Measurements from ENCODE around the gene SYNDIG1L. TPM values are rescaled to one million over a fixed set of nuclear protein-coding genes. Genes with fewer than 3 reads are reported as not detected.

SYNDIG1L gene
- total RNA-seq, 1 experiment from 2014 or later, result not detected

- Histone ChIP-seq H3K4me3 (replicated peaks in 1 of 2; ENCODE audit: low read depth in 1 of 2, low read length in 2 of 2) (no peak overlapping the region), H3K79me2 (ENCODE audit: insufficient read depth, low read length) (no peaks in the 10 kb centered on the region), H3K9me3 (ENCODE audit: control insufficient read depth in 1 of 2, insufficient read depth in 1 of 2, low read depth in 1 of 2, low read length in 2 of 2) (no peaks in the 10 kb centered on the region), H4K20me1 (ENCODE audit: insufficient read depth) (no peaks in the 10 kb centered on the region), H3K27ac (ENCODE audit: low read depth, low read length) (no peak overlapping the region), H3K9me2 (ENCODE audit: insufficient read depth) (no peaks in the 10 kb centered on the region), H3K27me3 (ENCODE audit: insufficient read depth, low read length) (peaks cover 4% of the 10 kb centered on the region; the same call in 1 of the 2 replicates), H3K4me1 (ENCODE audit: control insufficient read depth in 1 of 2, insufficient read depth in 2 of 2, low read length in 2 of 2) (no peaks in the 10 kb centered on the region), H3K36me3 (ENCODE audit: control insufficient read depth in 1 of 2, insufficient read depth in 2 of 2, low read length in 2 of 2) (no peaks in the 10 kb centered on the region), H3K9ac (ENCODE audit: low read length) (no peak overlapping the region), H3K4me2 (ENCODE audit: low read length) (no peak overlapping the region), H2AFZ (ENCODE audit: low read depth, low read length, poor library complexity, severe bottlenecking) (no peak overlapping the region)
- TF ChIP-seq RAD21 (IDR thresholded peaks at IDR 0.05; ENCODE audit: low read depth) (no peak), SIN3A (IDR thresholded peaks at IDR 0.05; ENCODE audit: low read depth) (no peak), EGR1 (IDR thresholded peaks at IDR 0.05; ENCODE audit: low read depth) (no peak), ELF1 (IDR thresholded peaks at IDR 0.05; ENCODE audit: borderline replicate concordance, low read depth) (no peak), CBX3 (IDR thresholded peaks at IDR 0.05; ENCODE audit: low read depth) (no peak), CTCF (IDR thresholded peaks at IDR 0.05 in 2 of 3, conservative IDR thresholded peaks at IDR 0.05 in 1 of 3; ENCODE audit: borderline replicate concordance in 1 of 3, insufficient read depth in 1 of 3, low read depth in 2 of 3, low read length in 2 of 3) (no peak)
- no peak for ATAC-seq
- no TSS peak for BruUV-seq (replicated peaks)
- no peak for DNase-seq (ENCODE audit: low read depth, low spot score)
- ChIA-PET RAD21 (ENCODE audit: low non-redundant PET in 1 of 2, low total read pairs in 2 of 2, uncharacterized antibody in 2 of 2, unreplicated experiment in 2 of 2) (no interaction called here), CTCF (no interaction called here), POLR2A (no interaction called here)
- intact Hi-C loops (cut with micrococcal nuclease), result no loop called here
These were observed 31.5 kb downstream of the SYNDIG1L start for GRCh38 chr14:74394549-74394948.
